Pancreas (tissue), 10 donors: Measurements from ENCODE around the gene BORCS5. TPM values are rescaled to one million over a fixed set of nuclear protein-coding genes. Genes with fewer than 3 reads are reported as not detected.

Experiments used
- ATAC-seq, 4 donors: fragments of 200-7000 bp; cut with Tn5 transposase; one replicate each; pipeline versions ENCODE4 v1.8.0 to v1.9.1; 2020; ENCODE audit warnings: mild to moderate bottlenecking in 4 of 4, moderate library complexity in 4 of 4
- DNase-seq, 6 donors: peaks; one replicate each; pipeline ENCODE4 v3.0.0-alpha.2; 2020
- FAIRE-seq: peaks from 2 replicates; lab custom pipeline; 2012; peaks lifted over from hg19 to GRCh38; lab: Jason Lieb, UNC
- H3K27ac ChIP-seq, 4 donors: fragments of 200-600 bp; sonication (generic); 1 replicate in 3 of 4; 2 replicates in 1 of 4; pipeline versions ENCODE4 v1.5.0 to v1.8.0; 2020
- H3K27me3 ChIP-seq, 4 donors: fragments of 200-600 bp; one replicate each; pipeline ENCODE4 v1.8.0; 2021
- H3K36me3 ChIP-seq, 3 donors: fragments of 200-600 bp; sonication (generic) in 1 of 3; one replicate each; pipeline versions ENCODE4 v1.5.0 to v1.8.0; 2020 to 2021
- H3K4me1 ChIP-seq, 3 donors: fragments of 200-600 bp; one replicate each; pipeline ENCODE4 v1.8.0; 2021
- H3K4me3 ChIP-seq, 4 donors: fragments of 200-600 bp; sonication (generic) in 2 of 4; one replicate each; pipeline versions ENCODE4 v1.5.0 to v1.8.0; 2020 to 2021
- H3K9me3 ChIP-seq, 4 donors: fragments of 200-600 bp; one replicate each; pipeline ENCODE4 v1.8.0; 2021
- CTCF ChIP-seq, 4 donors: fragments of 200-600 bp; sonication (generic) in 3 of 4; IDR thresholded peaks; one replicate each; pipeline versions ENCODE4 v1.5.0 to v1.8.0; 2021; ENCODE audit warnings: antibody characterized with exemption in 4 of 4
- WGBS, 2 donors: extraction: QIAGEN DNeasy Blood & Tissue Kit; methylation state at CpG; one replicate each; pipeline ENCODE4 v1.1.7; 2013; 5-methylcytosine and 5-hydroxymethylcytosine counted together
- intact Hi-C, 3 donors: fragments of 100-400 bp; cut with DNase I; formaldehyde crosslinking; loops; one replicate each; pipeline versions ENCODE4 v1.11.1 to v1.14.2; 2022
- polyA plus RNA-seq, 2 donors: library from polyadenylated mRNA; stranded (reverse); fragments of 200-250 nt; gene quantifications; one replicate each; pipeline ENCODE4 v1.2.3, GENCODE V29; 2013
- total RNA-seq, 6 donors: library from RNA; stranded (reverse); fragmentation: NEBNext Ultra II Directional in 4 of 6; extraction: Animal tissue kit (Norgen Biotek cat#: 25700) in 4 of 6; gene quantifications; one replicate each; pipeline versions ENCODE4 v1.2.1 to v1.2.4, GENCODE V29; 2021 to 2023
- donor health status: healthy with polysubstance abuse.
- donor health status: DM: no; HTN: no; CAD: no; lungs with moderate emphysema.
- donor health status: DM: no; HTN: no; CAD: no.
- donor health status: control.
- donor health status: control.
- donor health status: Bipolar disorder and iron deficiency.
- donor health status: DM: yes; HTN: yes; CAD: no.
- donor health status: DM: no; HTN: no; CAD: no.
- donor health status: DM: no; HTN: no; CAD: no.
- donor health status: DM: yes; HTN: yes; CAD: no.

Gene BORCS5
- total and polyA plus RNA-seq, 8 donors: 3.7 to 10.9 (median 8.3) TPM

DNA sequence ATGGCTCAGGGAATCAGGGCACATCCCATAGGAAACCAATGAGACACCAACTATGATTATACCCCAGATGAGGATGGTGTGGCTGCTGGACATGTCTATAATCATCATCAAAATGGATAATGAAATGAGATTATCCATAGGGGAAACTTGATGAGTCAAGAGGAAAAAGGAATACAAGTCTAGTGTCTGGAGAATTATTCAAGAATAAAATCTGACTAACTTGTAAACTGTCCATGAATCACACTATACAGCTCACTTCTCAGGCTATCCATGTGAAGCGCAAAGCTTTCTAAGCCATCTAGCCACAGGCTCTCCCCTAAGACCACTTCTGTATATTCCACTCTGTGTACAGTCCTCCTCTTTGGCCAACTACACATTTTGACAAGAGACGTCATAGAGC is 153.3 kb downstream of the BORCS5 start:
- no peak for FAIRE-seq
- no peak for ATAC-seq

DNA sequence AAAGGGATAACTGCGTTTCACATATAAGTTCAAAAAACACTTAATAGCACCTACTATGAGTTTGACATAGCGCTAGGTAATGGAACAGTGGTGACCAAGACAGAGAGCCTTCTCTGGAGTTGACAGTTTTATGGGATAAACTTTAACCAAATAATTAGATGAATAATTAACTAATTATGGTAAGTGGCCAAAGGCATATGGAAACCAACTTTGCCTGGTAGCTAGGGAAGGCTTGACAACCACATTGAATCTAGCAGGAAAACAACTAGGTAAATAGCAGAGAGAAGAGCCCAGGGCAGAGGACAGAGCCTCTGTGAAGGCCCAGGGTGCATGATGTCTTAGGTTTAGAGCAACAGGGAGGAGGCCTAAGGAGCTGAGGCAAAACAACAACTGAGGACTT is 153.7 kb downstream of the BORCS5 start:
- Histone ChIP-seq H3K27ac (no peak overlapping the region), H3K27me3 (no peaks in the 10 kb centered on the region), H3K4me1 (peaks cover 0 to 19% (median 11%) of the 10 kb centered on the region in 3 donors), H3K4me3 (no peak overlapping the region), H3K36me3 (no peaks in the 10 kb centered on the region), H3K9me3 (no peaks in the 10 kb centered on the region)
- DNase-seq (no peak), FAIRE-seq (no peak), ATAC-seq (no peak)
- 95 to 96% methylated on average over 2 of the region's 2 CpGs for WGBS, 2 donors
- no peak for TF ChIP-seq CTCF (IDR thresholded peaks at IDR 0.05)
- intact Hi-C loops: no loop called here

More for the DNA sequence above, 153.3 kb downstream of the BORCS5 start:
- intact Hi-C loops: no loop called here
- no peaks in the 10 kb centered on the region for H3K9me3 ChIP-seq
- peaks cover 0 to 20% (median 11%) of the 10 kb centered on the region in 3 donors for H3K4me1 ChIP-seq
- TF ChIP-seq CTCF (IDR thresholded peaks at IDR 0.05): no peak
- H3K27ac ChIP-seq: no peak overlapping the region
- H3K27me3 ChIP-seq: no peaks in the 10 kb centered on the region
- no peak overlapping the region for H3K4me3 ChIP-seq
- H3K36me3 ChIP-seq: no peaks in the 10 kb centered on the region
- 86 to 91% methylated on average over 2 of the region's 2 CpGs for WGBS, 2 donors
- no peak for DNase-seq

GRCh38 chr12:12511021-12511783 is 154.3 kb downstream of the BORCS5 start:
- FAIRE-seq (no peak), DNase-seq (no peak), ATAC-seq (no peak)
- no peak for TF ChIP-seq CTCF (IDR thresholded peaks at IDR 0.05)
- Histone ChIP-seq H3K27me3 (no peaks in the 10 kb centered on the region), H3K9me3 (no peaks in the 10 kb centered on the region), H3K4me1 (peaks cover 0 to 14% (median 8%) of the 10 kb centered on the region in 3 donors), H3K36me3 (no peaks in the 10 kb centered on the region), H3K27ac (no peak overlapping the region), H3K4me3 (no peak overlapping the region)
- intact Hi-C loops: no loop called here
- 66 to 84% methylated on average over 3 of the region's 3 CpGs for WGBS, 2 donors

GRCh38 chr12:12511895-12512711 is 155.2 kb downstream of the BORCS5 start:
- WGBS, 2 donors: 73 to 77% methylated on average over 5 of the region's 5 CpGs
- Histone ChIP-seq H3K27ac (no peak overlapping the region), H3K27me3 (no peaks in the 10 kb centered on the region), H3K9me3 (no peaks in the 10 kb centered on the region), H3K4me1 (peaks cover 0 to 7% (median 4%) of the 10 kb centered on the region in 3 donors), H3K36me3 (no peaks in the 10 kb centered on the region), H3K4me3 (no peak overlapping the region)
- TF ChIP-seq CTCF (IDR thresholded peaks at IDR 0.05): no peak
- DNase-seq (no peak), FAIRE-seq (no peak), ATAC-seq (no peak)
- intact Hi-C loops: no loop called here
